Stimulated activated CD4-positive, alpha-beta T cell treated with anti-CD3 and anti-CD28 coated beads, Interleukin-4, amount 100 ng/mL, for 48 hours (primary cell): ENCODE measurements around the gene FER.

ENCODE experiments used
- DNase-seq, 2 donors: peaks; one replicate each; pipeline ENCODE4 v3.0.0-alpha.2; 2020; ENCODE audit warnings: low read depth in 2 of 2

The FER gene

DNA sequence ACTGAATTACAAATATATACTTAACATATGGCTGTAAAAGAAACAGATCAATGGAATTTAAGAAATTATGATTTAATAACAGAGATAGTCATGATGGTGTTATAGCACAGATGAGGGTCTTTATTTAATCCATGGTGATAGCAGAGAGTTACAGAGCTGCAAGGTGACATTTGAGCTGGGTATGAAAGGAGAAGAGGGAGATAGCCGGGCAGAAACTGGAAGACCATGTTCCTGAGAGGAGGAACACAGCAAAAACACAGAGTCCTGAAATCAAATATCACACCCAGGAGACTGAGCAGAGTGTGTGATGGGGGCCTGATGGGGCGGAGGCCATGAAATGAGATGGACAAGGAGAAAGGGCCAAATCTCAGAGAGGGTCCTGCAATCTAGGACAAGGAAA is 498.7 kb downstream of the FER start:
- no peak for DNase-seq
